HCT116 (cell line): ENCODE measurements around the gene CNTN5. TPM values are rescaled to one million over a fixed set of nuclear protein-coding genes. Genes with fewer than 3 reads are reported as not detected.

Experiments used
- ATAC-seq: fragments of 200-7000 bp; cut with Tn5 transposase; 2 replicates; pipeline ENCODE4 v1.9.1; 2020; ENCODE audit warnings: mild to moderate bottlenecking, moderate library complexity
- BruUV-seq: library from RNA; stranded (reverse); fragments of 400-500 nt; replicated peaks from 2 replicates; lab custom pipeline; 2021; lab: Mats Ljungman, UMichigan
- CTCF ChIA-PET: fragments of 300-600 bp; sonication (Branson Sonifier 250); formaldehyde crosslinking; loops from one replicate; lab custom pipeline; 2021; ENCODE audit warnings: antibody characterized with exemption; lab: Charles Lee
- POLR2A ChIA-PET: fragments of 300-600, 350-600 bp; sonication (Branson Sonifier 250); formaldehyde crosslinking; loops from one replicate; lab custom pipeline; 2021; ENCODE audit warnings: antibody characterized with exemption; lab: Charles Lee
- RAD21 ChIA-PET, 2 experiments: fragments of 300-600 bp; sonication (Branson Sonifier 250); formaldehyde crosslinking; loops; one replicate each; lab custom pipeline; 2023; ENCODE audit warnings: low total read pairs in 2 of 2; ENCODE audit not compliant: uncharacterized antibody in 2 of 2, unreplicated experiment in 2 of 2, low non-redundant PET in 1 of 2; lab: Charles Lee
- DNase-seq: peaks from one replicate; pipeline ENCODE4 v3.0.0-alpha.2; 2010; ENCODE audit warnings: low read depth, low spot score
- H2AFZ ChIP-seq: fragments of 200-600 bp; shearing (Covaris generic), sonication (generic); 2 replicates; pipeline ENCODE4 v1.6.1; 2017; ENCODE audit warnings: low read depth, mixed run types, mixed read lengths, antibody characterized with exemption, low read length; ENCODE audit not compliant: poor library complexity, severe bottlenecking
- H3K27ac ChIP-seq: 2 replicates; pipeline ENCODE4 v1.5.1; 2012; ENCODE audit warnings: low read depth, low read length
- H3K27me3 ChIP-seq: fragments of 200-600 bp; sonication (generic); 2 replicates; pipeline ENCODE4 v1.6.1; 2016; ENCODE audit warnings: mixed run types, low read length, mixed read lengths; ENCODE audit not compliant: insufficient read depth
- H3K36me3 ChIP-seq, 2 experiments: fragments of 200-500 bp in 1 of 2; fragments of 200-600 bp in 1 of 2; sonication (Bioruptor generic) in 1 of 2; sonication (generic) in 1 of 2; 2 replicates each; pipeline versions ENCODE4 v1.5.1 to v1.6.1; 2014 to 2016; ENCODE audit warnings: low read length in 2 of 2, inconsistent platforms in 1 of 2, mixed read lengths in 1 of 2, mixed run types in 1 of 2; ENCODE audit not compliant: insufficient read depth in 2 of 2, control insufficient read depth in 1 of 2
- H3K4me1 ChIP-seq, 2 experiments: fragments of 200-600 bp in 1 of 2; sonication (generic) in 1 of 2; 2 replicates each; pipeline versions ENCODE4 v1.5.1 to v1.6.1; 2012 to 2017; ENCODE audit warnings: low read length in 2 of 2, inconsistent platforms in 1 of 2, mild to moderate bottlenecking in 1 of 2, mixed read lengths in 1 of 2, mixed run types in 1 of 2, moderate library complexity in 1 of 2; ENCODE audit not compliant: insufficient read depth in 2 of 2, control insufficient read depth in 1 of 2
- H3K4me2 ChIP-seq: fragments of 200-600 bp; sonication (generic); 2 replicates; pipeline ENCODE4 v1.6.1; 2017; ENCODE audit warnings: mixed run types, low read length, mixed read lengths
- H3K4me3 ChIP-seq, 2 experiments: fragments of 200-600 bp in 1 of 2; sonication (generic) in 1 of 2; replicated peaks in 1 of 2; 2 replicates each; pipeline ENCODE4 v1.5.1; 2011 to 2016; ENCODE audit warnings: low read length in 2 of 2, control low read depth in 1 of 2, low read depth in 1 of 2, mild to moderate bottlenecking in 1 of 2, mixed read lengths in 1 of 2, mixed run types in 1 of 2
- H3K79me2 ChIP-seq: fragments of 200-600 bp; sonication (generic); 2 replicates; pipeline ENCODE4 v1.6.1; 2017; ENCODE audit warnings: mild to moderate bottlenecking, mixed run types, low read length, moderate library complexity, mixed read lengths; ENCODE audit not compliant: insufficient read depth
- H3K9ac ChIP-seq: fragments of 200-600 bp; sonication (generic); 2 replicates; pipeline ENCODE4 v1.6.1; 2016; ENCODE audit warnings: low read length, mixed read lengths
- H3K9me2 ChIP-seq: fragments of 200-600 bp; sonication (generic), shearing (Covaris generic); 2 replicates; pipeline ENCODE4 v1.6.1; 2017; ENCODE audit warnings: mixed run types, mild to moderate bottlenecking, moderate library complexity; ENCODE audit not compliant: insufficient read depth
- H3K9me3 ChIP-seq, 2 experiments: fragments of 200-500 bp in 1 of 2; fragments of 200-600 bp in 1 of 2; sonication (Bioruptor generic) in 1 of 2; sonication (generic) in 1 of 2; 2 replicates each; pipeline ENCODE4 v1.6.1; 2014 to 2017; ENCODE audit warnings: low read length in 2 of 2, mixed read lengths in 2 of 2, inconsistent platforms in 1 of 2, low read depth in 1 of 2, mild to moderate bottlenecking in 1 of 2, mixed run types in 1 of 2, moderate library complexity in 1 of 2; ENCODE audit not compliant: control insufficient read depth in 1 of 2, insufficient read depth in 1 of 2
- H4K20me1 ChIP-seq: fragments of 200-600 bp; sonication (generic), shearing (Covaris generic); 2 replicates; pipeline ENCODE4 v1.6.1; 2017; ENCODE audit warnings: mixed run types, mild to moderate bottlenecking, moderate library complexity; ENCODE audit not compliant: insufficient read depth
- CTCF ChIP-seq, 3 experiments: fragments of 200-600 bp in 1 of 3; sonication (generic) in 1 of 3; IDR thresholded peaks in 2 of 3; conservative IDR thresholded peaks in 1 of 3; 2 replicates each; pipeline ENCODE4 v1.5.1; 2012 to 2017; ENCODE audit warnings: low read depth in 2 of 3, low read length in 2 of 3, antibody characterized with exemption in 1 of 3, borderline replicate concordance in 1 of 3, control low read depth in 1 of 3, mild to moderate bottlenecking in 1 of 3, mixed read lengths in 1 of 3, mixed run types in 1 of 3, moderate library complexity in 1 of 3; ENCODE audit not compliant: insufficient read depth in 1 of 3
- EGR1 ChIP-seq: IDR thresholded peaks from 2 replicates; pipeline ENCODE4 v1.6.1; 2012; ENCODE audit warnings: low read depth
- EZH2phosphoT487 ChIP-seq: fragments of 200-600 bp; IDR thresholded peaks from 2 replicates; pipeline ENCODE4 v1.6.1; 2018; ENCODE audit warnings: antibody characterized with exemption, borderline replicate concordance
- POLR2A ChIP-seq: IDR thresholded peaks from 2 replicates; pipeline ENCODE4 v1.7.0; 2011; ENCODE audit warnings: borderline replicate concordance; ENCODE audit not compliant: insufficient read depth, insufficient read length; ENCODE audit errors: extremely low read depth
- POLR2AphosphoS5 ChIP-seq: IDR thresholded peaks from 2 replicates; pipeline ENCODE4 v1.6.1; 2011; ENCODE audit warnings: mild to moderate bottlenecking, low read depth, low read length, moderate library complexity
- SP1 ChIP-seq: IDR thresholded peaks from 2 replicates; pipeline ENCODE4 v1.6.1; 2012; ENCODE audit warnings: low read depth
- SRF ChIP-seq: IDR thresholded peaks from 2 replicates; pipeline ENCODE4 v1.6.1; 2012; ENCODE audit warnings: low read depth
- YY1 ChIP-seq: IDR thresholded peaks from 2 replicates; pipeline ENCODE4 v1.6.1; 2011; ENCODE audit warnings: low read length, low read depth, moderate library complexity, mild to moderate bottlenecking; ENCODE audit not compliant: insufficient replicate concordance; ENCODE audit errors: extremely low read depth
- intact Hi-C: fragments of 100-400 bp; cut with micrococcal nuclease; formaldehyde crosslinking; loops from 2 replicates; pipeline ENCODE4 v1.10.0; 2022
- total RNA-seq: library from RNA; stranded (reverse); gene quantifications from one replicate; pipeline ENCODE4 v1.2.1, GENCODE V29; 2021; ENCODE audit not compliant: unreplicated experiment
- TF ChIP-seq, protein P1 (sequence below): IDR thresholded peaks from 2 replicates; pipeline ENCODE4 v1.6.1; 2012; ENCODE audit warnings: low read depth

The CNTN5 gene
- total RNA-seq, 1 experiment from 2014 or later = not detected

DNA sequence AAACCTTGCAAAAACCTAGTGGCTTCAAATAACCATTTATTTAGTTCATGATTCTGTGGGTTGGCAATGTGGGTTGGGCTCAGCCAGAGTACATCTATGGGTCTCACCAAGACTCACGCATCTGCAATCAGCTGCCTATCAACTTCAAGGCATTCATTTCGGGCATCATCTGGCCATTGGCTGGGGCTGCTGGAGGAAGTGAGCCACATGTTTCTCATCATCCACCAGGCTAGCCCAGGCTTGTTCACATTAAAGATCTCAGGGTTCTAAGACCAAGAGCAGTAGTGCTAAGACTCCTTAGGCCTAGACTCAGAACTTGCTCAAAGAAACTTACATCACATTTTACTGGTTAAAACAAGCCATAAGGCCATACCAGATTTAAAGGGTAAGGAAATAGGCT lies 1187.5 kb downstream of the CNTN5 start:
- Histone ChIP-seq H4K20me1 (no peaks in the 10 kb centered on the region), H2AFZ (no peak overlapping the region), H3K36me3 (no peaks in the 10 kb centered on the region), H3K27me3 (no peaks in the 10 kb centered on the region), H3K9me2 (no peaks in the 10 kb centered on the region), H3K4me1 (no peaks in the 10 kb centered on the region), H3K9me3 (peaks cover 0 to 3% of the 10 kb centered on the region in 2 experiments; a peak in 1 of 4 replicates), H3K27ac (no peak overlapping the region), H3K79me2 (no peaks in the 10 kb centered on the region), H3K9ac (no peak overlapping the region), H3K4me3 (no peak overlapping the region), H3K4me2 (no peak overlapping the region)
- ATAC-seq (no peak), DNase-seq (no peak)
- POLR2A ChIA-PET = no interaction called here
- CTCF ChIA-PET = no interaction called here
- RAD21 ChIA-PET = no interaction called here
- BruUV-seq = no TSS peak
- TF ChIP-seq CTCF (IDR thresholded peaks at IDR 0.05 in 2 of 3, conservative IDR thresholded peaks at IDR 0.05 in 1 of 3; ENCODE audit: borderline replicate concordance in 1 of 3, insufficient read depth in 1 of 3, low read depth in 2 of 3, low read length in 2 of 3) (no peak), POLR2AphosphoS5 (no peak), POLR2A (no peak), SP1 (no peak), EZH2phosphoT487 (no peak), YY1 (no peak), SRF (no peak), EGR1 (no peak)
- TF ChIP-seq, protein P1, sequence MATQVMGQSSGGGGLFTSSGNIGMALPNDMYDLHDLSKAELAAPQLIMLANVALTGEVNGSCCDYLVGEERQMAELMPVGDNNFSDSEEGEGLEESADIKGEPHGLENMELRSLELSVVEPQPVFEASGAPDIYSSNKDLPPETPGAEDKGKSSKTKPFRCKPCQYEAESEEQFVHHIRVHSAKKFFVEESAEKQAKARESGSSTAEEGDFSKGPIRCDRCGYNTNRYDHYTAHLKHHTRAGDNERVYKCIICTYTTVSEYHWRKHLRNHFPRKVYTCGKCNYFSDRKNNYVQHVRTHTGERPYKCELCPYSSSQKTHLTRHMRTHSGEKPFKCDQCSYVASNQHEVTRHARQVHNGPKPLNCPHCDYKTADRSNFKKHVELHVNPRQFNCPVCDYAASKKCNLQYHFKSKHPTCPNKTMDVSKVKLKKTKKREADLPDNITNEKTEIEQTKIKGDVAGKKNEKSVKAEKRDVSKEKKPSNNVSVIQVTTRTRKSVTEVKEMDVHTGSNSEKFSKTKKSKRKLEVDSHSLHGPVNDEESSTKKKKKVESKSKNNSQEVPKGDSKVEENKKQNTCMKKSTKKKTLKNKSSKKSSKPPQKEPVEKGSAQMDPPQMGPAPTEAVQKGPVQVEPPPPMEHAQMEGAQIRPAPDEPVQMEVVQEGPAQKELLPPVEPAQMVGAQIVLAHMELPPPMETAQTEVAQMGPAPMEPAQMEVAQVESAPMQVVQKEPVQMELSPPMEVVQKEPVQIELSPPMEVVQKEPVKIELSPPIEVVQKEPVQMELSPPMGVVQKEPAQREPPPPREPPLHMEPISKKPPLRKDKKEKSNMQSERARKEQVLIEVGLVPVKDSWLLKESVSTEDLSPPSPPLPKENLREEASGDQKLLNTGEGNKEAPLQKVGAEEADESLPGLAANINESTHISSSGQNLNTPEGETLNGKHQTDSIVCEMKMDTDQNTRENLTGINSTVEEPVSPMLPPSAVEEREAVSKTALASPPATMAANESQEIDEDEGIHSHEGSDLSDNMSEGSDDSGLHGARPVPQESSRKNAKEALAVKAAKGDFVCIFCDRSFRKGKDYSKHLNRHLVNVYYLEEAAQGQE = no peak
- intact Hi-C loops = no loop called here
